Naive B cell (primary cell): ENCODE results near the gene CHST11. TPM values are rescaled to one million over a fixed set of nuclear protein-coding genes. Genes with fewer than 3 reads are reported as not detected.

Experiments used
- ATAC-seq, 2 donors: fragments of 150-1000 bp; cut with Tn5 transposase; 2 replicates each; pipeline ENCODE4 v1.10.0; 2021; ENCODE audit warnings: low read depth in 2 of 2, mild to moderate bottlenecking in 2 of 2, moderate library complexity in 2 of 2
- DNase-seq: peaks from one replicate; pipeline ENCODE4 v3.0.0; 2022
- H3K27ac Mint-ChIP-seq, 6 donors: one replicate each; pipeline ENCODE4 v1.8.0; 2020 to 2022; ENCODE audit warnings: mild to moderate bottlenecking in 6 of 6, mixed read lengths in 6 of 6, moderate library complexity in 5 of 6, inconsistent platforms in 2 of 6
- H3K27me3 Mint-ChIP-seq, 3 donors: one replicate each; pipeline ENCODE4 v1.8.0; 2021 to 2022; ENCODE audit warnings: mixed read lengths in 3 of 3, mild to moderate bottlenecking in 1 of 3
- H3K36me3 Mint-ChIP-seq, 2 donors: one replicate each; pipeline ENCODE4 v1.8.0; 2020 to 2022; ENCODE audit warnings: mixed read lengths in 2 of 2, inconsistent platforms in 1 of 2, mild to moderate bottlenecking in 1 of 2
- H3K4me1 Mint-ChIP-seq, 3 donors: one replicate each; pipeline ENCODE4 v1.8.0; 2020 to 2022; ENCODE audit warnings: mixed read lengths in 3 of 3, inconsistent platforms in 1 of 3, mild to moderate bottlenecking in 1 of 3, moderate library complexity in 1 of 3
- H3K4me3 Mint-ChIP-seq, 8 donors: one replicate each; pipeline ENCODE4 v1.8.0; 2020 to 2022; ENCODE audit warnings: mild to moderate bottlenecking in 8 of 8, mixed read lengths in 8 of 8, moderate library complexity in 8 of 8, inconsistent platforms in 2 of 8
- H3K9me3 Mint-ChIP-seq, 7 donors: one replicate each; pipeline ENCODE4 v1.8.0; 2020 to 2022; ENCODE audit warnings: mixed read lengths in 7 of 7, mild to moderate bottlenecking in 5 of 7, inconsistent platforms in 2 of 7, moderate library complexity in 1 of 7
- polyA plus RNA-seq, 6 donors: library from polyadenylated mRNA; unstranded; fragments of 300-500 nt; fragmentation: Illumina TruSeq; gene quantifications; one replicate each; pipeline ENCODE4 v1.2.3, GENCODE V29; 2021; ENCODE audit warnings: low read depth in 6 of 6

CHST11 gene
- polyA plus RNA-seq, 6 donors from 2014 or later = 39.8 to 63.6 (median 58.6) TPM

- ATAC-seq (no peak), DNase-seq (no peak)
- peaks cover 29 to 77% (median 46%) of the 10 kb centered on the region in 3 donors for H3K4me1 Mint-ChIP-seq
- no peaks in the 10 kb centered on the region for H3K27me3 Mint-ChIP-seq
- peak overlapping the region in 1 of 8 donors; percentile 0 for H3K4me3 Mint-ChIP-seq
- peak overlapping the region in 5 of 6 donors; percentile 63 to 98 (median 93) for H3K27ac Mint-ChIP-seq
- peaks cover 5 to 28% (median 13%) of the 10 kb centered on the region in 7 donors for H3K9me3 Mint-ChIP-seq
- peaks cover 22 to 30% of the 10 kb centered on the region in 2 donors for H3K36me3 Mint-ChIP-seq
Measured at GRCh38 chr12:104638218-104638850, 181.6 kb downstream of the CHST11 start.

- DNase-seq (no peak), ATAC-seq (no peak)
- H3K4me1 Mint-ChIP-seq = peaks cover 30 to 78% (median 51%) of the 10 kb centered on the region in 3 donors
- H3K4me3 Mint-ChIP-seq = no peak overlapping the region
- H3K27me3 Mint-ChIP-seq = no peaks in the 10 kb centered on the region
- H3K27ac Mint-ChIP-seq = peak overlapping the region; percentile 25 to 98 (median 76)
- peaks cover 5 to 28% (median 13%) of the 10 kb centered on the region in 7 donors for H3K9me3 Mint-ChIP-seq
- peaks cover 22 to 26% of the 10 kb centered on the region in 2 donors for H3K36me3 Mint-ChIP-seq
Measured at GRCh38 chr12:104638851-104639240, 182.1 kb downstream of the CHST11 start.

GRCh38 chr12:104640956-104641355 lies 184.2 kb downstream of the CHST11 start:
- Mint-ChIP-seq H3K36me3 (peaks cover 22 to 25% of the 10 kb centered on the region in 2 donors), H3K4me1 (peaks cover 40 to 77% (median 61%) of the 10 kb centered on the region in 3 donors), H3K27ac (peak overlapping the region; percentile 88 to 100 (median 98)), H3K9me3 (peaks cover 5 to 28% (median 13%) of the 10 kb centered on the region in 7 donors), H3K4me3 (peak overlapping the region in 2 of 8 donors; percentile 12 to 42), H3K27me3 (no peaks in the 10 kb centered on the region)
- ATAC-seq (no peak), DNase-seq (no peak)

GRCh38 chr12:104641862-104642261 lies 185.1 kb downstream of the CHST11 start:
- peaks cover 18 to 33% of the 10 kb centered on the region in 2 donors for H3K36me3 Mint-ChIP-seq
- peaks cover 38 to 80% (median 65%) of the 10 kb centered on the region in 3 donors for H3K4me1 Mint-ChIP-seq
- peak; percentile 79 for DNase-seq
- H3K27me3 Mint-ChIP-seq = no peaks in the 10 kb centered on the region
- peaks cover 5 to 28% (median 13%) of the 10 kb centered on the region in 7 donors for H3K9me3 Mint-ChIP-seq
- peak overlapping the region in 4 of 8 donors; percentile 5 to 70 (median 48) for H3K4me3 Mint-ChIP-seq
- peak; percentile 84 to 86 for ATAC-seq
- H3K27ac Mint-ChIP-seq = peak overlapping the region; percentile 88 to 100 (median 98)

GRCh38 chr12:104643093-104643818 lies 186.5 kb downstream of the CHST11 start:
- ATAC-seq = peak; percentile 72 to 75

GRCh38 chr12:104643819-104644669 lies 187.3 kb downstream of the CHST11 start:
- Mint-ChIP-seq H3K4me3 (peak overlapping the region; percentile 57 to 90 (median 76)), H3K9me3 (peaks cover 5 to 28% (median 13%) of the 10 kb centered on the region in 7 donors), H3K36me3 (peaks cover 22 to 33% of the 10 kb centered on the region in 2 donors), H3K4me1 (peaks cover 36 to 75% (median 54%) of the 10 kb centered on the region in 3 donors), H3K27me3 (no peaks in the 10 kb centered on the region), H3K27ac (peak overlapping the region; percentile 88 to 100 (median 98))
- DNase-seq (peak; percentile 47), ATAC-seq (peak; percentile 23 to 26)

More at GRCh38 chr12:104643093-104643818, 186.5 kb downstream of the CHST11 start:
- Mint-ChIP-seq H3K4me1 (peaks cover 33 to 73% (median 59%) of the 10 kb centered on the region in 3 donors), H3K27ac (peak overlapping the region; percentile 88 to 100 (median 98)), H3K27me3 (no peaks in the 10 kb centered on the region), H3K9me3 (peaks cover 5 to 28% (median 13%) of the 10 kb centered on the region in 7 donors), H3K4me3 (peak overlapping the region; percentile 57 to 90 (median 76)), H3K36me3 (peaks cover 22 to 33% of the 10 kb centered on the region in 2 donors)
- DNase-seq = peak; percentile 77

GRCh38 chr12:104648756-104649155 lies 192.0 kb downstream of the CHST11 start:
- peak overlapping the region; percentile 21 to 78 (median 50) for H3K27ac Mint-ChIP-seq
- H3K4me3 Mint-ChIP-seq = no peak overlapping the region
- H3K9me3 Mint-ChIP-seq = no peaks in the 10 kb centered on the region
- DNase-seq (no peak), ATAC-seq (no peak)
- peaks cover 4 to 18% of the 10 kb centered on the region in 2 donors for H3K36me3 Mint-ChIP-seq
- no peaks in the 10 kb centered on the region for H3K27me3 Mint-ChIP-seq
- H3K4me1 Mint-ChIP-seq = peaks cover 50 to 78% (median 52%) of the 10 kb centered on the region in 3 donors

- H3K36me3 Mint-ChIP-seq = peaks cover 4 to 18% of the 10 kb centered on the region in 2 donors
- H3K4me3 Mint-ChIP-seq = no peak overlapping the region
Measured at GRCh38 chr12:104649217-104649824, 192.6 kb downstream of the CHST11 start.

GRCh38 chr12:104649921-104650320 lies 193.2 kb downstream of the CHST11 start:
- H3K4me3 Mint-ChIP-seq = no peak overlapping the region
- H3K9me3 Mint-ChIP-seq = no peaks in the 10 kb centered on the region
- ATAC-seq (no peak), DNase-seq (no peak)
- peaks cover 4 to 18% of the 10 kb centered on the region in 2 donors for H3K36me3 Mint-ChIP-seq
- H3K27ac Mint-ChIP-seq = peak overlapping the region in 3 of 6 donors; percentile 42 to 88 (median 78)
- H3K27me3 Mint-ChIP-seq = no peaks in the 10 kb centered on the region
- H3K4me1 Mint-ChIP-seq = peaks cover 51 to 77% (median 53%) of the 10 kb centered on the region in 3 donors

More at GRCh38 chr12:104649217-104649824, 192.6 kb downstream of the CHST11 start:
- Mint-ChIP-seq H3K9me3 (no peaks in the 10 kb centered on the region), H3K27ac (peak overlapping the region in 3 of 6 donors; percentile 0 to 78 (median 27)), H3K27me3 (no peaks in the 10 kb centered on the region), H3K4me1 (peaks cover 50 to 78% (median 52%) of the 10 kb centered on the region in 3 donors)
- DNase-seq (no peak), ATAC-seq (no peak)

GRCh38 chr12:104650541-104650940 lies 193.8 kb downstream of the CHST11 start:
- H3K27ac Mint-ChIP-seq = peak overlapping the region in 4 of 6 donors; percentile 16 to 88 (median 65)

GRCh38 chr12:104651811-104652210 lies 195.1 kb downstream of the CHST11 start:
- Mint-ChIP-seq H3K36me3 (peaks cover 4 to 7% of the 10 kb centered on the region in 2 donors), H3K9me3 (no peaks in the 10 kb centered on the region), H3K4me3 (no peak overlapping the region), H3K27me3 (no peaks in the 10 kb centered on the region), H3K27ac (peak overlapping the region in 3 of 6 donors; percentile 1 to 83 (median 68)), H3K4me1 (peaks cover 46 to 73% (median 49%) of the 10 kb centered on the region in 3 donors)
- no peak for ATAC-seq
- DNase-seq = no peak

More at GRCh38 chr12:104650541-104650940, 193.8 kb downstream of the CHST11 start:
- Mint-ChIP-seq H3K9me3 (no peaks in the 10 kb centered on the region), H3K4me1 (peaks cover 53 to 79% (median 58%) of the 10 kb centered on the region in 3 donors), H3K4me3 (no peak overlapping the region), H3K36me3 (peaks cover 4 to 18% of the 10 kb centered on the region in 2 donors), H3K27me3 (no peaks in the 10 kb centered on the region)
- ATAC-seq (no peak), DNase-seq (no peak)

- Mint-ChIP-seq H3K36me3 (peaks cover 4 to 7% of the 10 kb centered on the region in 2 donors), H3K9me3 (no peaks in the 10 kb centered on the region), H3K4me3 (no peak overlapping the region), H3K4me1 (peaks cover 46 to 72% (median 49%) of the 10 kb centered on the region in 3 donors), H3K27ac (peak overlapping the region in 2 of 6 donors; percentile 32 to 60), H3K27me3 (no peaks in the 10 kb centered on the region)
- no peak for ATAC-seq
- DNase-seq = no peak
Measured at GRCh38 chr12:104652358-104652757, 195.6 kb downstream of the CHST11 start.
